HCT116 (cell line): Measurements from ENCODE around the gene GHR. TPM values are rescaled to one million over a fixed set of nuclear protein-coding genes. Genes with fewer than 3 reads are reported as not detected.

Experiments used
- ATAC-seq: fragments of 200-7000 bp; cut with Tn5 transposase; 2 replicates; pipeline ENCODE4 v1.9.1; 2020; ENCODE audit warnings: mild to moderate bottlenecking, moderate library complexity
- BruUV-seq: library from RNA; stranded (reverse); fragments of 400-500 nt; replicated peaks from 2 replicates; lab custom pipeline; 2021; lab: Mats Ljungman, UMichigan
- CTCF ChIA-PET: fragments of 300-600 bp; sonication (Branson Sonifier 250); formaldehyde crosslinking; loops from one replicate; lab custom pipeline; 2021; ENCODE audit warnings: antibody characterized with exemption; lab: Charles Lee
- POLR2A ChIA-PET: fragments of 300-600, 350-600 bp; sonication (Branson Sonifier 250); formaldehyde crosslinking; loops from one replicate; lab custom pipeline; 2021; ENCODE audit warnings: antibody characterized with exemption; lab: Charles Lee
- RAD21 ChIA-PET, 2 experiments: fragments of 300-600 bp; sonication (Branson Sonifier 250); formaldehyde crosslinking; loops; one replicate each; lab custom pipeline; 2023; ENCODE audit warnings: low total read pairs in 2 of 2; ENCODE audit not compliant: uncharacterized antibody in 2 of 2, unreplicated experiment in 2 of 2, low non-redundant PET in 1 of 2; lab: Charles Lee
- DNase-seq: peaks from one replicate; pipeline ENCODE4 v3.0.0-alpha.2; 2010; ENCODE audit warnings: low read depth, low spot score
- H2AFZ ChIP-seq: fragments of 200-600 bp; shearing (Covaris generic), sonication (generic); 2 replicates; pipeline ENCODE4 v1.6.1; 2017; ENCODE audit warnings: low read depth, mixed run types, mixed read lengths, antibody characterized with exemption, low read length; ENCODE audit not compliant: poor library complexity, severe bottlenecking
- H3K27ac ChIP-seq: 2 replicates; pipeline ENCODE4 v1.5.1; 2012; ENCODE audit warnings: low read depth, low read length
- H3K27me3 ChIP-seq: fragments of 200-600 bp; sonication (generic); 2 replicates; pipeline ENCODE4 v1.6.1; 2016; ENCODE audit warnings: mixed run types, low read length, mixed read lengths; ENCODE audit not compliant: insufficient read depth
- H3K36me3 ChIP-seq, 2 experiments: fragments of 200-500 bp in 1 of 2; fragments of 200-600 bp in 1 of 2; sonication (Bioruptor generic) in 1 of 2; sonication (generic) in 1 of 2; 2 replicates each; pipeline versions ENCODE4 v1.5.1 to v1.6.1; 2014 to 2016; ENCODE audit warnings: low read length in 2 of 2, inconsistent platforms in 1 of 2, mixed read lengths in 1 of 2, mixed run types in 1 of 2; ENCODE audit not compliant: insufficient read depth in 2 of 2, control insufficient read depth in 1 of 2
- H3K4me1 ChIP-seq, 2 experiments: fragments of 200-600 bp in 1 of 2; sonication (generic) in 1 of 2; 2 replicates each; pipeline versions ENCODE4 v1.5.1 to v1.6.1; 2012 to 2017; ENCODE audit warnings: low read length in 2 of 2, inconsistent platforms in 1 of 2, mild to moderate bottlenecking in 1 of 2, mixed read lengths in 1 of 2, mixed run types in 1 of 2, moderate library complexity in 1 of 2; ENCODE audit not compliant: insufficient read depth in 2 of 2, control insufficient read depth in 1 of 2
- H3K4me2 ChIP-seq: fragments of 200-600 bp; sonication (generic); 2 replicates; pipeline ENCODE4 v1.6.1; 2017; ENCODE audit warnings: mixed run types, low read length, mixed read lengths
- H3K4me3 ChIP-seq, 2 experiments: fragments of 200-600 bp in 1 of 2; sonication (generic) in 1 of 2; replicated peaks in 1 of 2; 2 replicates each; pipeline ENCODE4 v1.5.1; 2011 to 2016; ENCODE audit warnings: low read length in 2 of 2, control low read depth in 1 of 2, low read depth in 1 of 2, mild to moderate bottlenecking in 1 of 2, mixed read lengths in 1 of 2, mixed run types in 1 of 2
- H3K79me2 ChIP-seq: fragments of 200-600 bp; sonication (generic); 2 replicates; pipeline ENCODE4 v1.6.1; 2017; ENCODE audit warnings: mild to moderate bottlenecking, mixed run types, low read length, moderate library complexity, mixed read lengths; ENCODE audit not compliant: insufficient read depth
- H3K9ac ChIP-seq: fragments of 200-600 bp; sonication (generic); 2 replicates; pipeline ENCODE4 v1.6.1; 2016; ENCODE audit warnings: low read length, mixed read lengths
- H3K9me2 ChIP-seq: fragments of 200-600 bp; sonication (generic), shearing (Covaris generic); 2 replicates; pipeline ENCODE4 v1.6.1; 2017; ENCODE audit warnings: mixed run types, mild to moderate bottlenecking, moderate library complexity; ENCODE audit not compliant: insufficient read depth
- H3K9me3 ChIP-seq, 2 experiments: fragments of 200-500 bp in 1 of 2; fragments of 200-600 bp in 1 of 2; sonication (Bioruptor generic) in 1 of 2; sonication (generic) in 1 of 2; 2 replicates each; pipeline ENCODE4 v1.6.1; 2014 to 2017; ENCODE audit warnings: low read length in 2 of 2, mixed read lengths in 2 of 2, inconsistent platforms in 1 of 2, low read depth in 1 of 2, mild to moderate bottlenecking in 1 of 2, mixed run types in 1 of 2, moderate library complexity in 1 of 2; ENCODE audit not compliant: control insufficient read depth in 1 of 2, insufficient read depth in 1 of 2
- H4K20me1 ChIP-seq: fragments of 200-600 bp; sonication (generic), shearing (Covaris generic); 2 replicates; pipeline ENCODE4 v1.6.1; 2017; ENCODE audit warnings: mixed run types, mild to moderate bottlenecking, moderate library complexity; ENCODE audit not compliant: insufficient read depth
- CBX3 ChIP-seq: IDR thresholded peaks from 2 replicates; pipeline ENCODE4 v1.6.1; 2012; ENCODE audit warnings: low read depth
- CEBPB ChIP-seq: IDR thresholded peaks from 2 replicates; pipeline ENCODE4 v1.6.1; 2012; ENCODE audit warnings: low read depth
- EGR1 ChIP-seq: IDR thresholded peaks from 2 replicates; pipeline ENCODE4 v1.6.1; 2012; ENCODE audit warnings: low read depth
- ELF1 ChIP-seq: IDR thresholded peaks from 2 replicates; pipeline ENCODE4 v1.6.1; 2012; ENCODE audit warnings: low read depth, borderline replicate concordance
- EZH2 ChIP-seq: fragments of 200-600 bp; sonication (generic); IDR thresholded peaks from 2 replicates; pipeline ENCODE4 v1.6.1; 2017; ENCODE audit warnings: antibody characterized with exemption, mixed run types
- EZH2phosphoT487 ChIP-seq: fragments of 200-600 bp; IDR thresholded peaks from 2 replicates; pipeline ENCODE4 v1.6.1; 2018; ENCODE audit warnings: antibody characterized with exemption, borderline replicate concordance
- FOSL1 ChIP-seq: IDR thresholded peaks from 2 replicates; pipeline ENCODE4 v1.6.1; 2012; ENCODE audit warnings: low read depth
- JUND ChIP-seq: IDR thresholded peaks from 2 replicates; pipeline ENCODE4 v1.6.1; 2012
- POLR2A ChIP-seq: IDR thresholded peaks from 2 replicates; pipeline ENCODE4 v1.7.0; 2011; ENCODE audit warnings: borderline replicate concordance; ENCODE audit not compliant: insufficient read depth, insufficient read length; ENCODE audit errors: extremely low read depth
- POLR2AphosphoS5 ChIP-seq: IDR thresholded peaks from 2 replicates; pipeline ENCODE4 v1.6.1; 2011; ENCODE audit warnings: mild to moderate bottlenecking, low read depth, low read length, moderate library complexity
- RAD21 ChIP-seq: IDR thresholded peaks from 2 replicates; pipeline ENCODE4 v1.6.1; 2012; ENCODE audit warnings: low read depth, mild to moderate bottlenecking
- SIN3A ChIP-seq: IDR thresholded peaks from 2 replicates; pipeline ENCODE4 v1.6.1; 2012; ENCODE audit warnings: low read depth
- SP1 ChIP-seq: IDR thresholded peaks from 2 replicates; pipeline ENCODE4 v1.6.1; 2012; ENCODE audit warnings: low read depth
- SRF ChIP-seq: IDR thresholded peaks from 2 replicates; pipeline ENCODE4 v1.6.1; 2012; ENCODE audit warnings: low read depth
- YY1 ChIP-seq: IDR thresholded peaks from 2 replicates; pipeline ENCODE4 v1.6.1; 2011; ENCODE audit warnings: low read length, low read depth, moderate library complexity, mild to moderate bottlenecking; ENCODE audit not compliant: insufficient replicate concordance; ENCODE audit errors: extremely low read depth
- ZFX ChIP-seq: fragments of 450-650 bp; IDR thresholded peaks from 2 replicates; pipeline ENCODE4 v1.6.1; 2017
- ZNF274 ChIP-seq: fragments of 200-500 bp; sonication (Bioruptor generic); IDR thresholded peaks from 2 replicates; pipeline ENCODE4 v1.6.1; 2014; ENCODE audit warnings: mild to moderate bottlenecking, low read depth, low read length, inconsistent platforms
- intact Hi-C: fragments of 100-400 bp; cut with micrococcal nuclease; formaldehyde crosslinking; loops from 2 replicates; pipeline ENCODE4 v1.10.0; 2022
- total RNA-seq: library from RNA; stranded (reverse); gene quantifications from one replicate; pipeline ENCODE4 v1.2.1, GENCODE V29; 2021; ENCODE audit not compliant: unreplicated experiment
- TF ChIP-seq, protein P1 (sequence below), 3 experiments: fragments of 200-600 bp in 1 of 3; sonication (generic) in 1 of 3; IDR thresholded peaks in 2 of 3; conservative IDR thresholded peaks in 1 of 3; 2 replicates each; pipeline ENCODE4 v1.5.1; 2012 to 2017; ENCODE audit warnings: low read depth in 2 of 3, low read length in 2 of 3, antibody characterized with exemption in 1 of 3, borderline replicate concordance in 1 of 3, control low read depth in 1 of 3, mild to moderate bottlenecking in 1 of 3, mixed read lengths in 1 of 3, mixed run types in 1 of 3, moderate library complexity in 1 of 3; ENCODE audit not compliant: insufficient read depth in 1 of 3
- TF ChIP-seq, protein P2 (sequence below): IDR thresholded peaks from 2 replicates; pipeline ENCODE4 v1.6.1; 2012
- TF ChIP-seq, protein P3 (sequence below): IDR thresholded peaks from 2 replicates; pipeline ENCODE4 v1.6.1; 2012

The GHR gene
- total RNA-seq, 1 experiment from 2014 or later: not detected

DNA sequence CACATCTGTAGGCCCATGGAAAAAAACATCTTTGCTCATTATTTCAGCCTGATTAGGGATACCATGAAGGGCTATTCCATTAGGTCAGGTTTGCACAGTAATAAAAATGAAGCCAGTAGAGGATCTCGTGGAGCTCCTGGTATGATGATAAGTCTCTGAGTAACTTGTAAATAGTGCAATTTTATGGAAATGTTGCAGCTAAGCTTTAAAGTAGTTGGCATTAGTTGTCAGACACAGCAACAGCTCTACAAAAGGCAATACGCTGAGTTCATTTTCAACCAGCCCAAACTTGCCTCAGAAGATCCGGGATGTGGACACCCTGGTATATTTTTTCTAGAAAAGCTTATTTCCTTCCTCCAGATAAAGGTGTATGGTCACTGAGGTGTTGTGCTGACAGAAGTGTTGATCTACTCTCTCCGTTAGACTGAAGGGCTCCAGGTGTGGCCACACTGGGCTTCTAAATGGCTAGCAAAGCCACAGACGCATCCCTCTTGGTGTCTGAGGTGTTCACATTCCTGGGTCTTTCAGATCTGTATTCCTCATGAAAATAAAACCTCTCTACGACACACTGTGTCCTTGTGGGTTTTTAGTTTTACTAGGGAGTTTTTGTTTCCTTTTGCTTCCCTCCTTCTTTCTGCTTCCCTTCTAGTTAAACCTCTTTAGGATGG is 141.6 kb downstream of the GHR start:
- Histone ChIP-seq H3K9me3 (no peaks in the 10 kb centered on the region), H3K27ac (no peak overlapping the region), H3K9me2 (no peaks in the 10 kb centered on the region), H4K20me1 (no peaks in the 10 kb centered on the region), H3K36me3 (no peaks in the 10 kb centered on the region), H2AFZ (no peak overlapping the region), H3K79me2 (no peaks in the 10 kb centered on the region), H3K9ac (no peak overlapping the region), H3K4me2 (no peak overlapping the region), H3K27me3 (peaks cover 24% of the 10 kb centered on the region; the same call in 1 of the 2 replicates), H3K4me3 (no peak overlapping the region), H3K4me1 (no peaks in the 10 kb centered on the region)
- ChIA-PET POLR2A (no interaction called here), CTCF (no interaction called here), RAD21 (no interaction called here)
- no peak for TF ChIP-seq SRF
- TF ChIP-seq POLR2A: no peak
- TF ChIP-seq YY1: no peak
- TF ChIP-seq ZFX: no peak
- TF ChIP-seq POLR2AphosphoS5: no peak
- TF ChIP-seq, protein P1, sequence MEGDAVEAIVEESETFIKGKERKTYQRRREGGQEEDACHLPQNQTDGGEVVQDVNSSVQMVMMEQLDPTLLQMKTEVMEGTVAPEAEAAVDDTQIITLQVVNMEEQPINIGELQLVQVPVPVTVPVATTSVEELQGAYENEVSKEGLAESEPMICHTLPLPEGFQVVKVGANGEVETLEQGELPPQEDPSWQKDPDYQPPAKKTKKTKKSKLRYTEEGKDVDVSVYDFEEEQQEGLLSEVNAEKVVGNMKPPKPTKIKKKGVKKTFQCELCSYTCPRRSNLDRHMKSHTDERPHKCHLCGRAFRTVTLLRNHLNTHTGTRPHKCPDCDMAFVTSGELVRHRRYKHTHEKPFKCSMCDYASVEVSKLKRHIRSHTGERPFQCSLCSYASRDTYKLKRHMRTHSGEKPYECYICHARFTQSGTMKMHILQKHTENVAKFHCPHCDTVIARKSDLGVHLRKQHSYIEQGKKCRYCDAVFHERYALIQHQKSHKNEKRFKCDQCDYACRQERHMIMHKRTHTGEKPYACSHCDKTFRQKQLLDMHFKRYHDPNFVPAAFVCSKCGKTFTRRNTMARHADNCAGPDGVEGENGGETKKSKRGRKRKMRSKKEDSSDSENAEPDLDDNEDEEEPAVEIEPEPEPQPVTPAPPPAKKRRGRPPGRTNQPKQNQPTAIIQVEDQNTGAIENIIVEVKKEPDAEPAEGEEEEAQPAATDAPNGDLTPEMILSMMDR (IDR thresholded peaks at IDR 0.05 in 2 of 3, conservative IDR thresholded peaks at IDR 0.05 in 1 of 3; ENCODE audit: borderline replicate concordance in 1 of 3, insufficient read depth in 1 of 3, low read depth in 2 of 3, low read length in 2 of 3): no peak
- TF ChIP-seq SIN3A: no peak
- no peak for TF ChIP-seq EZH2
- TF ChIP-seq FOSL1: no peak
- no peak for TF ChIP-seq JUND
- TF ChIP-seq, protein P2, sequence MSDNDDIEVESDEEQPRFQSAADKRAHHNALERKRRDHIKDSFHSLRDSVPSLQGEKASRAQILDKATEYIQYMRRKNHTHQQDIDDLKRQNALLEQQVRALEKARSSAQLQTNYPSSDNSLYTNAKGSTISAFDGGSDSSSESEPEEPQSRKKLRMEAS: no peak
- TF ChIP-seq EGR1: no peak
- TF ChIP-seq ZNF274: no peak
- no peak for TF ChIP-seq SP1
- no peak for TF ChIP-seq ELF1
- TF ChIP-seq, protein P3, sequence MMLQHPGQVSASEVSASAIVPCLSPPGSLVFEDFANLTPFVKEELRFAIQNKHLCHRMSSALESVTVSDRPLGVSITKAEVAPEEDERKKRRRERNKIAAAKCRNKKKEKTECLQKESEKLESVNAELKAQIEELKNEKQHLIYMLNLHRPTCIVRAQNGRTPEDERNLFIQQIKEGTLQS: no peak
- TF ChIP-seq CEBPB: no peak
- TF ChIP-seq RAD21: no peak
- no peak for TF ChIP-seq CBX3
- no peak for TF ChIP-seq EZH2phosphoT487
- DNase-seq (no peak), ATAC-seq (no peak)
- intact Hi-C loops: no loop called here
- BruUV-seq: no TSS peak
